GM18951 (cell line): Measurements from ENCODE around the gene SLCO2B1.
"Not testable (repeated sequence)": the region's sequence is repeated elsewhere in the genome, so short reads cannot be mapped to it uniquely, and the experiment has no call there.

Source experiments
- POLR2A ChIP-seq: IDR thresholded peaks from 4 replicates; pipeline ENCODE4 v1.6.1; 2011; ENCODE audit warnings: mild to moderate bottlenecking; ENCODE audit not compliant: insufficient read length, insufficient read depth; ENCODE audit errors: extremely low read depth
- in situ Hi-C: fragments of 300-500 bp; cut with MboI; formaldehyde crosslinking; loops from one replicate; pipeline ENCODE4 v1.12.0; 2022; ENCODE audit warnings: low sequenced_read_pairs, mixed read lengths, inconsistent platforms; ENCODE audit not compliant: unreplicated experiment

Gene SLCO2B1, protein sequence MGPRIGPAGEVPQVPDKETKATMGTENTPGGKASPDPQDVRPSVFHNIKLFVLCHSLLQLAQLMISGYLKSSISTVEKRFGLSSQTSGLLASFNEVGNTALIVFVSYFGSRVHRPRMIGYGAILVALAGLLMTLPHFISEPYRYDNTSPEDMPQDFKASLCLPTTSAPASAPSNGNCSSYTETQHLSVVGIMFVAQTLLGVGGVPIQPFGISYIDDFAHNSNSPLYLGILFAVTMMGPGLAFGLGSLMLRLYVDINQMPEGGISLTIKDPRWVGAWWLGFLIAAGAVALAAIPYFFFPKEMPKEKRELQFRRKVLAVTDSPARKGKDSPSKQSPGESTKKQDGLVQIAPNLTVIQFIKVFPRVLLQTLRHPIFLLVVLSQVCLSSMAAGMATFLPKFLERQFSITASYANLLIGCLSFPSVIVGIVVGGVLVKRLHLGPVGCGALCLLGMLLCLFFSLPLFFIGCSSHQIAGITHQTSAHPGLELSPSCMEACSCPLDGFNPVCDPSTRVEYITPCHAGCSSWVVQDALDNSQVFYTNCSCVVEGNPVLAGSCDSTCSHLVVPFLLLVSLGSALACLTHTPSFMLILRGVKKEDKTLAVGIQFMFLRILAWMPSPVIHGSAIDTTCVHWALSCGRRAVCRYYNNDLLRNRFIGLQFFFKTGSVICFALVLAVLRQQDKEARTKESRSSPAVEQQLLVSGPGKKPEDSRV

DNA sequence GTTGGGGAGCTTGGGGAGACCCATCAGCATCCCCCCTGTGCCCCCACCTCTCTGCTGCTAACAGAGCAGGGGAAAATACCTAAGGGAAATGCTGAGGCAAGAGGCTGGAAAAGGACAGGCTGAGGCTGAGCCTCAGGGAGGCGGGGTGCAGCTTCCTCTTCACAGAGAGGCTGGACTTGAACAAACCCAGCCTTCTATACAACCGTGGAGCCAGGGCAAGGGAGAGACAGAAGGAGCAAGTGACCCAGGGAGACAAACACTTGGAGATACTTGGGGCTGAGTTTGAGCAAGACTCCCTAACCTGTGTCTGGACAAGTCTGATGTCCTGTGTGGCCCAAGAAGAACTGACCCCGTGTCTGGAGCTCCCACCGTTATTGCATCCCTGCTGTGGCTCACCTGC lies at the start of gene SLCO2B1:
Gene SLCO2B1, plus strand, starts transcription at position 229 of the 400 bp plus-strand sequence. CDS start 275 bp downstream, outside the sequence.
- no peak for TF ChIP-seq POLR2A
- in situ Hi-C loops, result no loop called here

DNA sequence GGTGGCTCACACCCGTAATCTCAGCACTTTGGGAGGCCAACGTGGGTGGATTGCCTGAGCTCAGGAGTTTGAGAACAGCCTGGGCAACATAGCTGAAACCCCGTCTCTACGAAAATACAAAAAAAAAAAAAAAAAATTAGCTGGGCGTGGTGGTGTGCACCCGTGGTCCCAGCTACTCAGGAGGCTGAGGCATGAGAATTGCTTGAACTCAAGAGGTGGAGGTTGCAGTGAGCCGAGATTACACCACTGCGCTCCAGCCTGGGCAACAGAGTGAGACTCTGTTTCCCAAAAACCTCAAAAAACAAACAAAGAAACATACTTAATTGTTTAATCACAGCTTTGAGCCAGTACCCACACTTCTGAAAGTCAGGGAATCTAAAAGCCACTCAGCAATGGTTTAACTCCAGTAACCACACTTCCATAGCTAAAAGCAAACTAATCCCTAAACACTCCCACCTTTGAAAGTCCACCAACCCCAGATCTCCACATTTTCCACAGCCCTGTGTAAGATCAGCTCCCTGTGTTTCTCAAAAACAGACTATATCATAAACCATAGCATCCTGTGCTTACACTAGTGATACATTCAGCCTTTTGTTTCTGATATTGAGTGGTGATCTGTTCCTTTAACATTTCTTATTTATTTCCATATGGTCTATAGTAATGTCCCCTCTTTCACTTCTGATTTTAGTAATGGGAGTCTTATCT lies 49.3 kb upstream of the SLCO2B1 start:
- in situ Hi-C loops, result no loop called here
- no peak for TF ChIP-seq POLR2A

DNA sequence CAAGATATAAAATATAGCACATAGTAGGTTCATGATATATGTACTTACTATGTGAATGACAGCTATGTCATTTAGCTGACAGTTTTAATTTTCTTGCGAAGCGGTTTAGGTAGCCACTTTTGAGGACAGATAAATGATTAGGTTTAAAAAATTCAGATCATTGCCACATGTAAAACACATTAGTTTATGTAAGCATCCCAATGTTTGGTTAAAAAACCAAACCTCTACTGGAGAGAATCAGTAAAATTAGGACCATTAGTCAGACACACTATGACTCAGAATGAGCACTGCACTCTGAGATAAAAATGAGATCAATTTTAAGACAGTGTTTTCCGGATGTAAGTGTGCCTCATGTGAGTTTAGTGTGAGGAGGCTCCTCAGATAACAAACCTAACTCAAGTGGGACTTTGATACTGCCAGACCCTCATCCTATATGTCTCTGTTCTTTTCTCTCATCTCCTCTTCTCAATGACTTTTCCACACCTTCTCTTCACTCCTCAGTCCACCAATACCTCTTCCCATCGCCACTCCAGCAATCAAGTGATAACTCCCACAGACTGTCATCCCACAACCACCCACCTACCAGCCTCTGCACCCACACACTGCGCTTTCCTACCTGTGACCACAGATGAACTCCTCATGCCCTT lies 47.4 kb upstream of the SLCO2B1 start:
- TF ChIP-seq POLR2A, result no peak
- in situ Hi-C loops, result no loop called here

DNA sequence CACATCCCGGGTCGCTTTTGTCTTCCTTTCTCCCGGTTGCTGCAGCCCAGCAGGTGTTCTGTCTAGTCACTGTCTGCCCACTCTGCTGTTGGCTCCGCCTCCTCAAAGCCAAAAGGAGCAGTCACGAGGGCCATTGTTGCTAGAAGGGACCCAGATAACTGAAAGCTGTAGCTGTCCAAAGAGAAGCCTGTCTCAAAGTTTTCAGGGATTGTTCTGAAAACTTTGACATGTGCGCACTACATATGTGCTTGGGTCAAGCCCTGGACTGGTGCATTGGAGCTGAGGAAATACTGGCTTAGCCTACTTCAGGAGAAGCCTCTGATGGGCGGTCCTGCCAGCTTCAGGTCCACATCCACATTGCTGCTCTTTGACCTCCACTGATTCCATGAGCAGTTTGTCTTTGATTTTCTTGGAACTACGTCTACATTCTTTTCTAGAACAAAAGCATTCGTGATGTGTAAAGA lies 45.4 kb upstream of the SLCO2B1 start:
- in situ Hi-C loops, result no loop called here
- no peak for TF ChIP-seq POLR2A

DNA sequence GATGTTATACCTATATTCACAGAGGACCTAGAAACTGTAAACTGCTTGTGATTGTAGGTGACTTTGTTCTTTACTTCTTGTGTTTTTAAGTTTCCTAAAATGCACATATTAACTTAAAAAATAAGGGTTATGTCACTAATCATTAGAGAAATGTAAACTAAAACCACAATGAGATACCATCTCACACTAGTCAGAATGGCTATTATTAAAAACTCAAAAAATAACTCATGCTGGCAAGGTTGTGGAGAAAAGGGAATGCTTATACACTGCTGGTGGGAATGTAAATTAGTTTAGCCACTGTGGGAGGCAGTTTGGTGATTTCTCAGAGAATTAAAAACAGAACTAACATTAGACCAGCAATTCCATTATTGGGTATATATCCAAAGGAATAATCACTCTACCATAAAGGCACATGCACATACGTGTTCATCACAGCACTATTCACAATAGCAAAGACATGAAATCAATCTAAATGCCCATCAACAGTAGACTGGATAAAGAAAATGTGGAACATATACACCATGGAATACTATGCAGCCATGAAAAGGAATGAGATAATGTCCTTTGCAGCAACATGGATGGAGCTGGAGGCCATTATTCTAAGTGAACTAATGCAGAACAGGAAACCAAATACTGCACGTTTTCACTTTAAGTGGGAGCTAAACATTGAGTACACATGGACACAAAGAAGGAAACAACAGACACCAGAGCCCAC lies 44.8 kb upstream of the SLCO2B1 start:
- in situ Hi-C loops, result not testable (repeated sequence)

DNA sequence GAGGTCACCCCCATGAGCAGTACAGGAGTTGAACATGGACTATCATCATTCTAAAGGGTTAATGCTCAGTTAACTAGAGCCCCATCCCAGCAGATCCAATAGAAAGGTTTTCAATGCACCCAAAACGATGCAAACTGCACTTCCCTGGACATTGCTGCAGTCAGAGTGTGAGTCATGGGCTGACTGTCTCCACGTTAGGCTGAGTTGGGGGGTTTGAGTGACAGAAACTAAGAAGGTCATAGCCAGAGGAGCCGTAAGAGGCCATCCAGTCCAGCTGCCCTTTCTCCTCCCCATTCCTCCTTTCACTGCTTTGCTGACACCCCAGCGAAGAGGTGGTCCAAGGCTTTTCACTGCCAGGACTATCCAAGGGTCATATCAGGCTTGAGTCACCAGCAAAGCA lies 43.7 kb upstream of the SLCO2B1 start:
- in situ Hi-C loops, result no loop called here
- TF ChIP-seq POLR2A, result no peak

DNA sequence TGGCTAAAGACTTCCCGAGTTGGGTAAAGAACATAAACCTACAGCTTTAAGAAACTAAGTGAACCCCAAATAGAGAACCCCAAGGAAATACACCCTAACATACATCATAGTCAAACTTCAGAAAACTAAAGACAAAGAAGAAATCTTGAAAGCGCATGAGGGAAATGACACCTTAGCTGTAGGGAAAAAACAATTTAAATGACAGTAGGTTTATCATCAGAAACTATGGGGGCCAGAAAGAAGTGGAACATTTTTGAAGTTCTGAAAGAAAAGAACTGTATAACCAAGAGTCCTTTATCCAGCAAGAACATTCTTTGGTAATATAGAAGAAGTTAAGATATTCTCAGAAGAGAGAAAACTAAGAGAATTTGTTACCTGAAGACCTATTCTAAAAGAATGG lies 38.7 kb upstream of the SLCO2B1 start:
- TF ChIP-seq POLR2A, result no peak
- in situ Hi-C loops, result no loop called here

DNA sequence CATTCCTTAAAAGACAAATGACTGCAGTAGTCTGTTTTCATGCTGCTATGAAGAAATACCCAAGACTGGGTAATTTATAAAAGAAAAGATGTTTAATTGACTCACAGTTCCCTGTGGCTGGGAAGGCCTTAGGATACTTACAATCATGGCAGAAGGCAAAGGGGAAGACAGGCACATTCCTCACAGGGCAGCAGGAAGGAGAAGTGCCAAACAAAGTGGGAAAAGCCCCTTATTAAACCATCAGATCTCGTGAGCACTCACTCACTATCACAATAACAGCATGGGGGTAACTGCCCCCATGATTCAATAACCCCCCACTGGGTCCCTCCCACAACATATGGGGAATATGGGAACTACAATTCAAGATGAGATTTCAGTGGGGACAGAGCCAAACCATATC lies 37.9 kb upstream of the SLCO2B1 start:
- in situ Hi-C loops, result no loop called here
- no peak for TF ChIP-seq POLR2A

DNA sequence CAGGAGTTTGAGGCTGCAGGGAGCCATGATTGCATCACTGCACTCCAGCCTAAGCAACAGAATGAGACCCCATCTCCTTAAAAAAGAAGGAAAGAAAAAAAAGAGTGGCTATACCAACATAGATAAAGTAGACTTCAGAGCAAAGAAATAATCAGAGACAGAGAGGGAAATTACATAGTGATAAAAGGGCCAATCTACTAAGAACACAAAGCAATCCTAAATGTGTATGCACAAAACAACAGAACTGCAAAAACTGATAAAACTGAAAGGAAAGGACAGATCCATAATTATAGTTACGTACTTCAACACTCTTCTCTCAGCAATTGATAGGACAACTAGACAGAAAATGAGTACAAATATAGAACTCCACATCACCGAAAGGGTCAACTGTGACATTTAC lies 36.4 kb upstream of the SLCO2B1 start:
- no peak for TF ChIP-seq POLR2A

DNA sequence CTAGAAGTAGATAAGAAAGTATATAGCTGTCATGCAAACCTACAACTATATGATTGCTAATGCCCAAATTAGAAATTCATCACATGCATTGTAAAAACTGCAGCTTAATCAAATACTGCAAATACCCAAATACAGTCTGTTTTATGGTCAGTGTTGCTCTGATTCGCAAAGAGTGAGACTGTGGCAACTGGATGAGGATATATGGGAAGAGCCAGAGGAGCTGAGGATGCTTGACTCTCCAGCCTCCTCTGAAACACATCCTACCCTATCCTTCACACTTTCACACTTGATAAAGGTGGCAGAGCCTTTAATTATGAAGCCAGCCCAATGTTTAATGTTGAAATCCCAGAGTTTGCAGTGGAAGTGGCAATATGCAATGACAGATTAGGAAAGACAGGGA lies 32.3 kb upstream of the SLCO2B1 start:
- in situ Hi-C loops, result no loop called here
- TF ChIP-seq POLR2A, result no peak

More for the DNA sequence above, 36.4 kb upstream of the SLCO2B1 start:
- in situ Hi-C loops, result no loop called here

DNA sequence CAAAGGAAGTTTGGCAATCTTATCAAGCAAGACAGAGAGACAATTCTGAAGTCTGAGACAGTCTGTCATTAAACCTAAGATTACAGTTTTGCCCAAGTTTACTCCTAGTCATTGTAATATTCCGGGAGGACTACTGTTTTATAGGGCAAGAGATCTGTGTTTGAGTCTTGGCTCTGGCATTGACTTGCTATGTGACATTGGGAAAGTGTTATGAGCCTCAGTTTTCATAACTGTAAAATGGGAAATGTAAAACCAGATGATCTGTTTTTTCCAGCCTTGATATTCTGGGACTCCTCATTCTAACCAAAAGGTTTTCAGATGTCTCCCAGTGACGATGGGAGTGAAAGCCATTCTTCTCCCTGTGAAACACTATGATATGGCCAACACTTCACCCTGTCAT lies 24.3 kb upstream of the SLCO2B1 start:
- in situ Hi-C loops, result no loop called here
- TF ChIP-seq POLR2A, result no peak

DNA sequence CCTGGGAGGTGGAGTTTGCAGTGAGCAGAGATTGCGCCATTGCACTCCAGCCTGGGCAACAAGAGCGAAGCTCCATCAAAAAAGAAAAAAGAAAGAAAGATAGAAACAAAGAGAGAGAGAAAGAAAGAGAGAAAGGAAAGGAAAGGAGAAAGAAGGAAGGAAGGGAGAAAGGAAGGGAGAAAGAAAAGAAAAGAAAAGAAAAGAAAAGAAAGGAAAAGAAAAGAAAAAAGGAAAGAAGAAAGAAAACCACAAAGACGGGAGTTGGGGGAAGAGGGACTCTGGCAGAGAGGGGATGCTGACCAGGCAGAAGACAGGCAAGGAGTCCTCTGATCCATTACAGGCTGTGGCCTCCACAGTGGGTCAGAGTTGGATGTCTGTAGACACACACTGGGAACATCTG lies 18.8 kb upstream of the SLCO2B1 start:
- in situ Hi-C loops, result no loop called here
- no peak for TF ChIP-seq POLR2A
